GM12892 (cell line): ENCODE measurements around the gene TMF1.

ENCODE experiments used
- POLR2A ChIP-seq: IDR thresholded peaks from 2 replicates; pipeline ENCODE4 v1.6.1; 2011; ENCODE audit warnings: low read depth, low read length, control low read depth
- POLR2AphosphoS5 ChIP-seq: IDR thresholded peaks from 2 replicates; pipeline ENCODE4 v1.6.1; 2011; ENCODE audit warnings: low read depth, low read length, control low read depth
- TAF1 ChIP-seq: IDR thresholded peaks from 2 replicates; pipeline ENCODE4 v1.6.1; 2011; ENCODE audit warnings: low read depth, mild to moderate bottlenecking, control low read depth, low read length, borderline replicate concordance

DNA sequence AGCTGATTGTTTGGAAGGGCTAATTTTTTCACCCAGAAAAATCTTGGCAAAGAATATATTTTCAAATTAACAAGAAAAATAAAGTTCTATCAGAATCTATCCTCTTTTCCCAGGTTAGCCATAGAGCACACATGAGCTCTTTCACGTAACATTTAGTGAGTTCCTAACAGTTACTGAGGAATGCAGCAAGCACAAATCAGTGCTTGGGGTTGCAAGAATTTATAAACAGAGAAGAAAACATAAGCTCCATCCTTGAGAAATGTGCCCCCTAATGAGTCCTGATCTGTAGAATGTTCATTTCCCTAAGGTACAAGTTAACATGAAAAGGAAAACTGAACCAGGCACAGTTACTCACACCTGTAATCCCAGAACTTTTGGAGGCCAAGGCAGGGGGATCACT lies 52.5 kb downstream of the TMF1 start:
- no peak for TF ChIP-seq POLR2A
- TF ChIP-seq POLR2AphosphoS5: no peak
- TF ChIP-seq TAF1: no peak
